Activated T-cell treated with anti-CD3 and anti-CD28 coated beads, Interleukin-2, amount 50 U/mL, for 1 hour (primary cell): ENCODE data around the gene NOP9.

Experiments
- DNase-seq: peaks from one replicate; pipeline ENCODE4 v3.0.0-alpha.2; 2020

Gene NOP9, protein sequence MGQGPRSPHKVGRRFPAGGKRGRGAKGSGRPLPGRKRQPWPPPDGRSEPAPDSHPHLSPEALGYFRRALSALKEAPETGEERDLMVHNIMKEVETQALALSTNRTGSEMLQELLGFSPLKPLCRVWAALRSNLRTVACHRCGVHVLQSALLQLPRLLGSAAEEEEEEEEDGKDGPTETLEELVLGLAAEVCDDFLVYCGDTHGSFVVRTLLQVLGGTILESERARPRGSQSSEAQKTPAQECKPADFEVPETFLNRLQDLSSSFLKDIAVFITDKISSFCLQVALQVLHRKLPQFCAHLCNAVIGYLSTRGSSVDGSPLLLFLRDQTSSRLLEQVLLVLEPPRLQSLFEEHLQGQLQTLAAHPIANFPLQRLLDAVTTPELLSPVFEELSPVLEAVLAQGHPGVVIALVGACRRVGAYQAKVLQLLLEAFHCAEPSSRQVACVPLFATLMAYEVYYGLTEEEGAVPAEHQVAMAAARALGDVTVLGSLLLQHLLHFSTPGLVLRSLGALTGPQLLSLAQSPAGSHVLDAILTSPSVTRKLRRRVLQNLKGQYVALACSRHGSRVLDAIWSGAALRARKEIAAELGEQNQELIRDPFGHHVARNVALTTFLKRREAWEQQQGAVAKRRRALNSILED

GRCh38 chr14:24299255-24300191, at the start of gene NOP9, which contains the start of gene DHRS1:
Gene NOP9 (plus strand): TSS chr14:24299850. CDS start chr14:24299955, 105 bp downstream.
Gene DHRS1 (minus strand): TSS chr14:24299780. CDS start chr14:24299106, 674 bp downstream.
- DNase-seq = peak; percentile 98

DNA sequence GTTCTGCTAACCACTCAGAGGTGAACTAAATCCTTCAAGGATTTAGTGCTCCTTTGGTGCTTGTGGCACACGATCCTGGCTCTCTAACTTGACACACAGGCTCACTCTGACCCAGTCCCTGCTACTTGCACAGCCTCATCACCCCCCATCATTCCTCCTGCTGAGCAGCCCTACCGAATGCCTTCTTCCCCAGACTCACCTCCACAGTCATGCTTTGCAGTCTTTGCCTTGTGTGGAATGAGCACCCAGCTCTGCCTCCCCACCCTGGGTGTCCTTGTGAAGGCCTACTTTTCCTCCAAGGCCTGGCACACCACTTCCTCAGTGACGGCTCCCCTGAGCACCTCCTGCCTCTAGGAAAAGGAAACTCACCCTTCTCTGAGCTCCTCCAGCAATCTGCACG, 49.3 kb upstream of the NOP9 start:
- DNase-seq = no peak

GRCh38 chr14:24251880-24252288, 47.8 kb upstream of the NOP9 start:
- DNase-seq = no peak

- no peak for DNase-seq
Observed at GRCh38 chr14:24252289-24253124, 47.1 kb upstream of the NOP9 start.

DNA sequence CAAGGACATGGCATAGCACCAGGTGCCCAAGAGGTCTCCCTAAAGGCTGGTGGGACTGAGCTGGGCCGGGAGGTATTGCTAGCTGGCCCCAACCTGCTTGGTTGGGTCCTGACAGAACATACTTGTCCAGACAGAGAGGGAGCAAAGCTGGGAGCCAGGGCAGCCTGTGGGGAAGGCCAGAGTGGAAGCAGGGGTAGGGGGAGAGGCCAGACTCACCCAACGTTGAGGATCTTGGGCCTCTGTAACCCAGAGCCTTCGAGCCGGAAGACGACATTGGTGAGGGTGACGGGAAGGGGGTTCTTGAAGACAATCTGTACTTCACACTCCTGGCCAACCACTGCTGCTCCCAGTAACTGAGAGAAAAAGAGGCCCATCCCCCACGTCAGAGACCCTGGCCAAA, 45.7 kb upstream of the NOP9 start:
- DNase-seq = no peak

GRCh38 chr14:24254630-24255392, 44.8 kb upstream of the NOP9 start:
- no peak for DNase-seq

DNA sequence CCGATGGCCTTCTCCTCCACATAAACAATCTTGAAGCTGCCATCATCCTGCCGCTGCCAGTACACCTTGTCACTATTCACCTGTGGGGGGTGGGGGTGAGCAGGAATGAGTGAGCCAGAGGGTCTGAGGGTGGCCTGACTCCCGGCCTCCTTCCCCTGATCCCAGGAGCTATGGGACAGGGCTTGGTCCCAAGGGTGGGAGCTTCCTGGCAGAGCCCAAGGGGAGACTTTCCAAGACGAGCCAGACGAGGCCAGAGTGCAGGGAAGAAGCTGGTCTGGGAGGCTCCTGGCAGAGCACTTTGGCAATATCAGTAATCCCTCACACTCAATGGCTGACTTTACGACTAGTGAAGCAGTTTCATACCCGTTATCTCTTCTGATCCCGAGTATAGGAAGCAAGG, 44.2 kb upstream of the NOP9 start:
- DNase-seq = no peak

- no peak for DNase-seq
Observed at GRCh38 chr14:24255931-24256711, 43.5 kb upstream of the NOP9 start.

DNA sequence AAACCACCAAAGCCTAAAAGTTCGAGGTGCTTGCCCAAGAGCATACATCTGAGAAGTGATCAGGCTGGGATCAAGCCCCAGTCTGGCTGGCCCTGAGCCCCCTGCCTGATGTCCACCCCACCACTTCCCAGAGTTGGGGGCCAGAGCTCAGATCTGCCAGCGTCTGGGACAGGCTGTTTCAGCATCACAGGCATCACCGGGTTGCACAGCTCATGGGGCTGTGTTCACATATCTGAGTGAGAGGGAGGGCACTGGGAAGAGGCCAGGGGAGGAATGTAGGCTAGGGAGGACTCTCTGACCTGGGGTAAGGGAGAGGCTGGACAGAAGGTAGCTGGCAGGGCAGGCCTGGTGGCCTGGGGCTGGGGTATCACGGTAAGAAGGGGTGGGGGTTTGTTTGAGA, 42.7 kb upstream of the NOP9 start:
- no peak for DNase-seq

DNA sequence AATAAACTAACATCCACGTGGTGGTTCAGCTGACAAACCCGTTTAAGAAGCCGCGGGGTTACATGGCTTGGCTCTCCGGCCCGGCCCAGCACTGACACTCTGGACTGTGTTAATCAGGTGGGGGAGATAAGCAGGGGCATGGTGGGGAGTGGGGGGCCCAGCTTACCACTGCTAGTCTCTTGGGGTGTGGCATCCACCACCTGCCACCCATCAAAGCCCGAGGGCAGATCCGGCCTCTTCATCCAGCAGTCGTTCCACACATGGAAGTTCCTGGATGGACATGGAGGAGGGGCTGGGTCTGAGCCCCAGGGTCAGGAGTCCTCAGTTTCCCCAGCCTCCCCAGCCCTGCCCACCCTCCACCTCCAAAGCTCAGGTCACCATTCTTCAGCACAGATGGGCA, 41.5 kb upstream of the NOP9 start:
- no peak for DNase-seq

GRCh38 chr14:24258548-24259265, 40.9 kb upstream of the NOP9 start:
- DNase-seq = no peak

DNA sequence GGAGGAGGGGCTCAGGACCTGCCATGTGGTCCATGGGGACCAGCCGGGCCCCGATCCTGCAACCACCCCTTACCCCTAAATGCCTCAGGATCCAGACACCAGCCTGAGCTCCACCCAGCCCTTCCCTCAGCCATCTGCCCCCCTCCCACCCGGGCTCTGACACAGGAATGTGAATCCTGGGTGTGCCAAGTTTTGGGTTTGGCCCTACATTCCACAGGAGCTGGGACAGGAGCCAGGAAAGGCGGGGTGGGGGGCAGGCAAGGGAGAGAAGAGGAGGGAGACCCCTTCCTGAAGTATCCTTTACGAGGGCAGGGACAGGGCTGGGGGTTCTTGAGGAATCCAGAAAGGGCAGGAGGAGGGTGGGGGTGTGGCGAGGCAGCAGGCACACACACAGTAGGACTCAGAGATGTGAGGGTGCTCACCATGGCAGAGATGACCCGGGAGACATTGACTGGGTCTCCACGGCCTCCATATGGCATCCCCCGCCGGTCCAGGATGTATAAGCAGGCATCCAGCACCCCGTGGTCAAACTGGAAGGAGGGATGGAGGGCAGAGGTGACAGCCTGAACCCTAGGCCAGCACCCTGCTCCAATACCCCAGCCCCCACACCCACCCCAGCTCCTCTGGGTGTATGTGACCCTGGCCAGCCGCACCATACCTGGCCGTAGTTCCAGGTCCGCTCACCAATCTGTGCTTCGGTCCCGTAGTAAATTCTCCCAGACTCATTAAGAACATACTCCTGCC, 40.2 kb upstream of the NOP9 start:
- DNase-seq = no peak

DNA sequence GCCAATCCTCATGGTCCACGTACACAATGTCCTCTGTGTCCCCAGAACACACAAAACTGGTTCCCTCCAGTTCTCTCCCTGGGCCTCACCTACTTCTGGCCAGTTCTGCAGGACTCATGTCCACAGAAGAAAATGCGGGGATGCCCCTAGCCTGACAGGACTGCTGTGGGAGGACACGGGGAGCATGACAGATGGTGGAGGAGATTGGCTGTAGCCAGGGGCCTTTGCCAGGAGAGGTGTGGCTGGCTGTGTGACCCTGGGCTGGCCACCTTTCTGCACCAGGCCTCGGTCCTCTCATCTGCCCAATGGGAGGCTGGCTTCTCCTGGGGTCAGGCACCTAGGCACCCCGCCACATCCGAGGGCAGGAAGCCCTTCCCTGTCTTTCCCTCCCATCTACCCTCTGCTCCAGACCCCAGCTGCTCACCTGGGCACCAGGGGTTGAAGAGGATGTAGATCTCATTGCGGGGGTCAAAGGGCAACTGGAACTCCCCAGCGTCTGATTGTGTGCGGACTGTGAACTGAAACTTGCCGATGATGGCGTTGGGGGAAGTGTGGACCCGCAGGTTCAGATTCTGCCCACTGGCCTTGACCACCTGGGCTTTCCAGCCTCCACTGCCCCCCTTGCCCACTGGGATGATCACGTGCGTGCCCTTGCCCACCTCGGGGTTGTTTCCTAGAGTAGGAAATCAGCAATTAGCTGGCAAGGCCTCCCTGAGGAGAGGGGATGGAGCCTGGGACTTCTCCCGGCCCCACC, 39.4 kb upstream of the NOP9 start:
- no peak for DNase-seq

- DNase-seq = no peak
Observed at GRCh38 chr14:24260780-24261157, 38.9 kb upstream of the NOP9 start.

GRCh38 chr14:24261256-24261968, 38.2 kb upstream of the NOP9 start:
- no peak for DNase-seq

GRCh38 chr14:24261969-24262327, 37.7 kb upstream of the NOP9 start:
- DNase-seq = no peak

DNA sequence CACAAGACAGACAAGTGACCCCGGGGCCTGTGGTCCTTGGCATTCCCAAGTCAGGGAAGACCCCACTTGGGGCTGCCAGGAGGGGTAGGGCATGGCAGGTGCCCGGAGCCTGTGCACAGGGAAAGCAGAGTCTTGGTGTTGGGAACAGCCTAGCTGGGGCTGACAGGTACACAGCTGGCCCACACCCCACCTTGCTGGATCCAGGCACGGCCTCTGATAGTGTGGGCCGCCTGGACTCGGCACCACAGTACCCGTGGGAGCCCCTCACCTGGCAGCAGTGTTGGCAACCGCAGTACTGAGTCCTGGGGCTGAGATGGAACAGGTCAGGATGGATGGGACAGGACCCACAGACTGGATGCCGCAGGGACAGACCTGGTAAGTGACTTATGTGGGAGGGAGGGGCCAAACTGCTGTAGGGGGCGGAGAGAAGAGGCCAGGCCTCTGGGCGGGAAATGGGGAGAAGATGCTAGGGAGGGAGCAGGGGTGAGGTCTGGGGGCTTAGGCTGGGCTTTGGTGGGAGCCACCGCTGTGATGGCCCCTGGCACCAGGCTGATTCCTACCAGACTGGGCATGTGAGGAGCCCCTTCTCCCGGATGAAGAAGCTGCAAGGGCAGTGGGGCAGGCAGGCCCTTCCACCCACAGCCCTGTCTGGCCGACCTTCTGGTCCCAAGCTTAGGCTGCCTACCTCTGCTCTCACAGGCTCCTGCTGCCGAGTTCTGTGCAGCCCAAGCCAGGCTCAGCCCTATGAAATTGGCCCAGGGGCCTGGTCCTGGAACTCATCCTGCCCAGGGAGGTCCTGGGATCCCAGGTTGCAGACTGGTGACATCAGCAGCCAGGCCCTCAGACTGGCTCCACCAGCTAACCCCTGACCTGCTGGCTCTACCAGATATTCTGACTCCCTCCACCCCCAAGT, 36.6 kb upstream of the NOP9 start, which contains the start of gene TGM1:
TGM1 (minus strand) TSS at position 357 of the 913 bp plus-strand sequence. CDS start 825 bp downstream, outside the sequence.
- no peak for DNase-seq
